Measurements from ENCODE around the gene S100B.
"Not testable (repeated sequence)": the region's sequence is repeated elsewhere in the genome, so short reads cannot be mapped to it uniquely, and the experiment has no call there.

Gene S100B

GRCh38 chr21:46604975-46605766 lies at the start of gene S100B:
Gene S100B, minus strand, starts transcription at chr21:46605082. Its CDS starts 2,667 bp downstream, at chr21:46602415.
- no peak for DNase-seq (ENCODE audit: low spot score)

- DNase-seq (ENCODE audit: low spot score): no peak
Measured at GRCh38 chr21:46651121-46651520, 46.2 kb upstream of the S100B start.

GRCh38 chr21:46650476-46651098 lies 45.7 kb upstream of the S100B start:
- no peak for DNase-seq (ENCODE audit: low spot score)

GRCh38 chr21:46649356-46649755 lies 44.5 kb upstream of the S100B start:
- DNase-seq (ENCODE audit: low spot score): no peak

- DNase-seq (ENCODE audit: low spot score): no peak
Measured at GRCh38 chr21:46648539-46648938, 43.7 kb upstream of the S100B start.

GRCh38 chr21:46646541-46647154 lies 41.8 kb upstream of the S100B start:
- no peak for DNase-seq (ENCODE audit: low spot score)

- no peak for DNase-seq (ENCODE audit: low spot score)
Measured at GRCh38 chr21:46645840-46646239, 41.0 kb upstream of the S100B start.

- DNase-seq (ENCODE audit: low spot score): no peak
Measured at GRCh38 chr21:46643379-46644177, 38.7 kb upstream of the S100B start.

- no peak for DNase-seq (ENCODE audit: low spot score)
Measured at GRCh38 chr21:46641656-46642055, 36.8 kb upstream of the S100B start.

GRCh38 chr21:46639489-46640386 lies 34.9 kb upstream of the S100B start:
- DNase-seq (ENCODE audit: low spot score): no peak

GRCh38 chr21:46637952-46638746 lies 33.3 kb upstream of the S100B start:
- DNase-seq (ENCODE audit: low spot score): no peak

- DNase-seq (ENCODE audit: low spot score): no peak
Measured at GRCh38 chr21:46636550-46637285, 31.8 kb upstream of the S100B start.

- DNase-seq (ENCODE audit: low spot score): no peak
Measured at GRCh38 chr21:46636181-46636512, 31.3 kb upstream of the S100B start.

GRCh38 chr21:46635324-46636180 lies 30.7 kb upstream of the S100B start, which contains the start of gene PRMT2:
Gene PRMT2, plus strand, starts transcription at chr21:46635674. Its CDS starts 1,278 bp downstream, at chr21:46636952.
- peak; percentile 98 for DNase-seq (ENCODE audit: low spot score)

GRCh38 chr21:46634966-46635323 lies 30.1 kb upstream of the S100B start:
- DNase-seq (ENCODE audit: low spot score): peak; percentile 44

- DNase-seq (ENCODE audit: low spot score): no peak
Measured at GRCh38 chr21:46634427-46634826, 29.5 kb upstream of the S100B start.

GRCh38 chr21:46633566-46633965 lies 28.7 kb upstream of the S100B start:
- DNase-seq (ENCODE audit: low spot score): peak; percentile 59

- DNase-seq (ENCODE audit: low spot score): not testable (repeated sequence)
Measured at GRCh38 chr21:46630915-46631314, 26.0 kb upstream of the S100B start.

GRCh38 chr21:46628868-46629267 lies 24.0 kb upstream of the S100B start:
- DNase-seq (ENCODE audit: low spot score): no peak

Measured in CD4-positive, alpha-beta T cell treated with Interleukin-15 for 4 hours (primary cell).